UCSD-AML1 (cell line): ENCODE measurements around the gene THSD4.

Experiments
- DNase-seq: peaks from one replicate; lab custom pipeline; 2025; ENCODE audit not compliant: unreplicated experiment; lab: John Stamatoyannopoulos, UW

The THSD4 gene

GRCh38 chr15:71097890-71098289 is 17.4 kb upstream of the THSD4 start:
- no peak for DNase-seq

DNA sequence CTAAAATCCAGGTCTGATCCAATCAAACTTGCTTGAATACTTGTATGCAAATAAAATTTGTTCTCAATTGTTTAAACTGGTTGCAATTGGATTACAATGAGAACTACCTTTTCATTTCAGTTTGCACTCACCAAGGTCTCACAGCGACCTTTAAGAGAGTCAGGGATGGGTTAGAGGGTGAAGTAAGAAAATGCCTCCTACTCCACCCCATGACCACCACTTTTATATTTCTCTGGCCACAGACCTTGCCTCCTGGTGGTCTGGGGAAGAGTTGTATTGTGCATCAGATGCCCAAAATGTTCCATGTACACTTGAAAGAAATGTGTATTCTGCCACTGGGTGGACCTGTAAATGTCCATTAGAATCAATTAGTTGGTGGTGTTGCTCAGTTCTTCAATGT is 16.4 kb upstream of the THSD4 start:
- no peak for DNase-seq

GRCh38 chr15:71103102-71103676 is 12.1 kb upstream of the THSD4 start:
- no peak for DNase-seq

DNA sequence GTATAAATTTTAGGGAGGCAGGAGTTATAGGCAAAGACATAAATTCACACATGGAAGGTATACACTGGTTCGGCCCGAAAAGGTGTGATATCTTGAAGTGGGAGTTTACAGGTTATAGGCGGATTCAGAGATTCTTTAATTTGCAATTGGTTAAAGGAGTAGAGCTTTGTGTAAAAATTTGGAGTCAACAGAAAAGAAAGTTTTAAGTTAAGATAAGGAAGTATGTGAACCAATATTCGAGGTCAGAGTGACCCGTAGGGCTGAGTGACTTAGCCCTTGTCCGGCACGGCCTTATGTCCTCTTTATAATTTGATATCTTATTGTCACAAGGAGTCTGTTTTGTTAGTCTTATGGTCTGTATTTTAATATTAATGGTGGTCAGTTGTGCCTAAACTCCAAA is 10.6 kb upstream of the THSD4 start:
- DNase-seq, result no peak

GRCh38 chr15:71105444-71105843 is 9.8 kb upstream of the THSD4 start:
- no peak for DNase-seq

- DNase-seq, result no peak
Observed at GRCh38 chr15:71106802-71107500, 8.3 kb upstream of the THSD4 start.

DNA sequence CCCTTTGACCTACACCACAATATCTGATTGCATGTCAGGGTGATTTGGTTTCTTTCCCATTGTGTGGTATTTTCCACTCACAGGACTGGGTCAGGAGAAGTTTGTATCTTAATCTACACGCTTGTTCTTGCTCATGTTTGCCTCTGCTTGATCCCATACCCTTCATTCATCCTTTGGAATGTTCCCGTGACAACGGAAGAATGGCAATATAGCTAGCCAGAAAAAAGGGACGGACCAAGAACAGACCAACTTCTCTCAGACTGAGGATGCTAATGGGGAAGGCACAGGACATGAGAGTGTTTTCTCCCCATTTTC is 7.8 kb upstream of the THSD4 start:
- no peak for DNase-seq

GRCh38 chr15:71109130-71109529 is 6.1 kb upstream of the THSD4 start:
- DNase-seq, result no peak

DNA sequence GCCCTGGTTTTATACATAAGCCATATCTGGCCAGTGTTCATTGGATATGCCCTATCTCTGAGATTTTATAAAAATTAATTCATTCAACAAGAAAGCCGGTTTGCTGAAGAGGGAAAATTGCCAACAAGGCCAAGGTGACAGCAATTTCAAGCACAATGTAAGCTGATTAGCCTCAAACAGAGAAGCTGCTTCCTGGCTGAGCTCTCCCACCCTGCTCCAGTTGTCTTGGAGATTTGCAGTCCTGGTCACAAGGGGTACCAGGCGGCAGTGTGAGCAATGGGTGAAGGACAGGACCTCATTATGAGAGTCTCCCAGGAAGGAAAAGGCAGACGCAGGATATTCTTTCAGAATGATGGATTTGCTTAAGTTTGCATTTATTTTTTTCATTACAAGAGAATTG is 5.4 kb upstream of the THSD4 start:
- DNase-seq, result no peak

GRCh38 chr15:71110405-71111180 is 4.7 kb upstream of the THSD4 start:
- no peak for DNase-seq

DNA sequence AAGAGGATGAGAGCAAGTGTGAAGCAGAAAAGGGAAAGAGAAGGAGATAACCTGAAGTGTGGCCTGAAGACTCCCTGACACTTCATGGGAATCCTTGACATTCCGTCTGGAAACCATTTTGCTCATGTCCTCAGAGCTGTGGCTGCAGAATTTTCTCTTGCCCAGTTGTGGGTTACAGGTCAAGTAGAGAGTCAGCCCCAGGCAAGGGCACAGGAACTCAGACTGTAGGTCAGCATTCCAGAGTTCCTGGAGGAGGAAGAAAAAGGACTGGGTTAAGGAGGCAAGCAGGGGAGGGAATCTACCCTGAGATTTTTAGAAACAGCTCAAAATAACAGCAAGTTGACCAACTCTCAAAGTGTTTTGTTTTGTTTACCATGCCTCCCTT is 4.1 kb upstream of the THSD4 start:
- no peak for DNase-seq

DNA sequence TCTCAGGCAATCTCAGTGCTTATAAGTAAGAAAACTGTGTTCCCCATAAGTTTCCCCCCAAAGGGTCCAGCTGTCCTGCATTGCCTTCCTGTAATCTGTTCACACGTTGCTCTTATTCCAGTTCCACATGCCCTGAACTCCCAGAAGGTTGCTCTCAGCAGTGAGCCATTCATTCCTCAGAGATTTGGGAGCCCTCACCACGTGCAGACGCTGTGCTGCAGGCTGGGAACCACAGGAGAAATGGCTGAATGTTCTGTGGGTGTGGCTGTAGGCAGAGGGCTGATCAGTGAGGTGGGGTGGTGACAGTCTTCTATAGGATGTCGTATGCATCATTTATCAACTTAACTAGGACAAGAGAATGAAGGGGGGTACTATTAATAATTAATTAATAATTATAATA is 3.3 kb upstream of the THSD4 start:
- no peak for DNase-seq

- no peak for DNase-seq
Observed at GRCh38 chr15:71112429-71112828, 2.8 kb upstream of the THSD4 start.

GRCh38 chr15:71114066-71114680 is 1.1 kb upstream of the THSD4 start:
- no peak for DNase-seq

DNA sequence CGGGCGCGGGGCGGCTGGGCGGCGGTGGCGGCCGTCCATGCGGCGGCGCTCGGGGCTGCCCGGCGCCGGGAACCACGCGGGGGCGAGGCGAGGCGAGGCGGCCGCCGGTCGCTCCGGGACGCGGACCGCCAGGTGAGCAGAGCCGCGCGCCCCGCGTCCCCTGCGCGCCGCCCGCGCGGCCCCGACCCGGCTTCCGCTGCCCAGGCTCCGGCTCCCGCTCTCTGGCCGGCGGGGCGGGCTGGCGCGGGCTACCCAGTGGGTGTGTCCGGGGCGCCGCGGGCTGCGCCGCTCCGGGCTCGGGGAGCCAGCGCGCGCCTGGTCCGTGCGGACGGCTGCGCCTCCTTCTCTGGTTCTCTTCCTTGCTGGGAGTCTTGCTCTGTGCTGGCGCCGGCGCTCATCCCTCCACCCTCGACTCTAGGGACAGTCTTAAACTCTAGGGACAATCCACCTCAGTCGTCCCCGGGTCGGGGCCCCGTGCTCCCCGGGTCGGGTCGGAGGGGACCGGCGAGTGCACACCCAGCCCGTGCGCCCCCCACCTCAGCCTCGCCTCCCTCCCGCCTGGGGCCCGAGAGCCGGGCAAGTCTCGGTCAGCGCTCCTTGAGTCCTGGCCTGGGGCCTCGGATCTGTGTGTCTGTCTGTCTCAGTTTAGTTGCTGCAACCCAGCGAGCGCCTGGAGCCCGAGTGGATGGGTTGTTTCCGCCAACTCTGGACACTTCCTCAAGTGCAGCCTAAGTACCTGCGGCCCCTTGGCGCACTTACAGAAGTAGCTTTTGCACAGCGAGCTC is 488 bp downstream of the THSD4 start:
- no peak for DNase-seq

GRCh38 chr15:71116366-71116765 is 1.1 kb downstream of the THSD4 start:
- DNase-seq, result no peak

- DNase-seq, result no peak
Observed at GRCh38 chr15:71116942-71117341, 1.7 kb downstream of the THSD4 start.

- no peak for DNase-seq
Observed at GRCh38 chr15:71117714-71118305, 2.5 kb downstream of the THSD4 start.

- no peak for DNase-seq
Observed at GRCh38 chr15:71118345-71118744, 3.1 kb downstream of the THSD4 start.

DNA sequence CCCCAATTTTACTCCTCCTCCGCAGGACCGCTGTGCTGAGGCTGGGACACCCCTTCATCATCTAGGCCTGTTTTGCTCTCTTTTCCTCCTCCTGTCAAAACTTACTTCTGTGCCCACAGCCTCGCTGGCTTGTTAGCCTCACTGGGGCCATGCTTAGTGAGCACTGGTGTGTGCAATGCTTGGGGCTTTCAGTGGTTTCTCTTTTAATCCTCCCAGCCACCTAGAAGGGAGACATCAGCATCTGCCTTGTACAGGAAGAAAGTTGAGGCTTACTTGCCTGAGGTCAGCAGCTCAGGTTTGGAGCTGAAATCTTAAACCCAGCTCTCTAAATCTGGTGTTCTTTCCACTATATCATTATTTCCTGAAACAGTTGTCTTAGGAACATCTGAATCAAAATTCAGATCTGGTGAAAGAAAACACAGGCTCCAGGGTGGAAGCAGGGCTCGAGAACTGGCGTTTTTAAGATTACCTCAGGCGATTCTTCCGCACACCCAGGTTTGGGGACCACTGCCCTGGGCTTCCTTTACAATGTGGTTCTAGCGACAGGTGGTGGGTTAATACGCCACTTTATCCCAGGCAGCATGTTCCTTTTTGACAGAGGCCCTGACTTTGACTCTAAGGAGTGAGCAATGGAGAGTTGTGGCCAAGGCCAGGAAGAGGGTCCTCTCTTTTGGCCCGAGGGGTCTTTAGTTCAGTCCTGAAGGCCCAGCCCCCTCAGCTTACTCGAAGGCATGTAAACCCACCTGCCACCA is 3.8 kb downstream of the THSD4 start:
- no peak for DNase-seq
